ENCODE results near the gene MTMR3.

DNA sequence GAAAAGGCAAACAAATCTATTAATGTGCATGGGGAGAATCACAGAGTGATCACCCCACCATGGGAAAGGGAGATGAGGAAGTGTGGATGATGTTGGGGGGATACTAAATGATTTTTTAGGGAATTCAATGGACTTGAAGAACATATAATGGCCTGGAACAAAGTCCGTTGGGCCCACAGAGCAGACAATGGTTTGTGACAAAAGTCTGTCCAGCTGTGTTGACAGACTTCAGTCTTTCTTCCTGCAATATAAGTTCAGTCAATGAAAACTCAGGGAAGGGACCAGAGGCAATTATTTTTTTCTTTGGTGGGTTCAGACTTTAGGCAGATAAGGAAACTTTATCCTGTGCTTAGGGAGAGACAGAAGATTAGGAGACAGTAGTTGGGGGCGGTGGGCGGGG lies 179.3 kb downstream of the MTMR3 start:
- TF ChIP-seq POLR2A (IDR thresholded peaks at IDR 0.05) (no peak), CTCF (IDR thresholded peaks at IDR 0.05) (no peak)
